HS-27A (cell line): Measurements from ENCODE around the gene MAPK10.

Experiments used
- DNase-seq: peaks from one replicate; pipeline ENCODE4 v3.0.0-alpha.2; 2012; ENCODE audit warnings: low read depth, missing footprints

The MAPK10 gene

GRCh38 chr4:86278126-86278525 lies 81.7 kb downstream of the MAPK10 start:
- DNase-seq: no peak

GRCh38 chr4:86274642-86275041 lies 85.2 kb downstream of the MAPK10 start:
- no peak for DNase-seq

GRCh38 chr4:86272669-86273068 lies 87.2 kb downstream of the MAPK10 start:
- DNase-seq: no peak

GRCh38 chr4:86271057-86271456 lies 88.8 kb downstream of the MAPK10 start:
- no peak for DNase-seq

- DNase-seq: no peak
Measured at GRCh38 chr4:86269354-86269753, 90.5 kb downstream of the MAPK10 start.

GRCh38 chr4:86264241-86264640 lies 95.6 kb downstream of the MAPK10 start:
- DNase-seq: no peak

- no peak for DNase-seq
Measured at GRCh38 chr4:86261636-86262035, 98.2 kb downstream of the MAPK10 start.

- no peak for DNase-seq
Measured at GRCh38 chr4:86256086-86256485, 103.8 kb downstream of the MAPK10 start.

GRCh38 chr4:86250619-86251018 lies 109.2 kb downstream of the MAPK10 start:
- DNase-seq: no peak

GRCh38 chr4:86250006-86250405 lies 109.8 kb downstream of the MAPK10 start:
- DNase-seq: no peak

GRCh38 chr4:86249074-86249473 lies 110.8 kb downstream of the MAPK10 start:
- DNase-seq: no peak

- no peak for DNase-seq
Measured at GRCh38 chr4:86247906-86248305, 111.9 kb downstream of the MAPK10 start.

- no peak for DNase-seq
Measured at GRCh38 chr4:86247320-86247719, 112.5 kb downstream of the MAPK10 start.

GRCh38 chr4:86243750-86244149 lies 116.1 kb downstream of the MAPK10 start:
- DNase-seq: no peak

GRCh38 chr4:86242677-86243076 lies 117.2 kb downstream of the MAPK10 start:
- no peak for DNase-seq

- DNase-seq: no peak
Measured at GRCh38 chr4:86235549-86235948, 124.3 kb downstream of the MAPK10 start.

GRCh38 chr4:86233681-86234080 lies 126.2 kb downstream of the MAPK10 start:
- DNase-seq: peak; percentile 71

GRCh38 chr4:86233090-86233489 lies 126.8 kb downstream of the MAPK10 start:
- no peak for DNase-seq

- peak; percentile 20 for DNase-seq
Measured at GRCh38 chr4:86223472-86223871, 136.4 kb downstream of the MAPK10 start.

- no peak for DNase-seq
Measured at GRCh38 chr4:86221002-86221401, 138.9 kb downstream of the MAPK10 start.

GRCh38 chr4:86220121-86220520 lies 139.7 kb downstream of the MAPK10 start:
- DNase-seq: no peak

GRCh38 chr4:86218746-86219473 lies 140.9 kb downstream of the MAPK10 start:
- no peak for DNase-seq

- no peak for DNase-seq
Measured at GRCh38 chr4:86203176-86203575, 156.7 kb downstream of the MAPK10 start.

GRCh38 chr4:86185659-86186058 lies 174.2 kb downstream of the MAPK10 start:
- no peak for DNase-seq
